ENCODE results near the gene FBXO8.

Gene FBXO8

DNA sequence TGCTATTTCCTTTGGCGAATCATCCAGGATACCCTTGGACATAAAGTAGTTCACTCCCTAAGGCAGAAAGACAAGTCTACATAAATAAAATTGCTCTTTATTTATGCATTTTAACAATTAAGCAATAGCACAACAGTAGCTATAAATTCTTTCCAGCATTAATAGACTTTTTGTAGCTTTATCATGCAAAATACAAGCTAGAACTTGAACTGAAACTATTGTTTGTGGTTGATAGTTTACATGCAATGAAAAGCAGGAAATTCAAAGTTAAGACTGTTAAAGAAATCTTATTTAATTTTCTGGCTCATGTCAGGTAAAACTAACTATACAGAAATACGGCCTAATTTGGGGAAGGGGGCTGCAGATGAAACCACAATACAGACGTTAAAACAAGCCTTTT lies 42.3 kb downstream of the FBXO8 start:
- DNase-seq = no peak

- DNase-seq = no peak
These were observed 47.1 kb downstream of the FBXO8 start for GRCh38 chr4:174236359-174236758.

DNA sequence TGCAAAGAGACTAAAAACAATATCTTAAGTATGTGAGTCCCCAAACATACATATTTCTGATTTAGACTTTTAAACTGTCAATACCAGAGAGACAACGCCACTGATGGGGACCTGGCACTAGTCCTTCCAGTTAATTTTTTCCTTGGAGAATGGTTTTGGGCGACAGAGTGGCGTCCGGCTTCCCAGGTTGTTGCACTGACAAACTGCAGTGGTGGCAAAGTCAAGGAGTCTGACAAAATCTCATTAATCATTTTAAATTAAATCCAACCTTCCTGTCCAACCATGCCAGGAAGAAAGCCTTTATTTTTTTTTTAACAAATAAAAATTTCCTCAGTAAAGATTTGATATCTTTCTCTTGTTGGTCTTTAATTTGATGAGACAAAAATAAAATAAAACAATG lies 52.8 kb downstream of the FBXO8 start:
- no peak for DNase-seq

DNA sequence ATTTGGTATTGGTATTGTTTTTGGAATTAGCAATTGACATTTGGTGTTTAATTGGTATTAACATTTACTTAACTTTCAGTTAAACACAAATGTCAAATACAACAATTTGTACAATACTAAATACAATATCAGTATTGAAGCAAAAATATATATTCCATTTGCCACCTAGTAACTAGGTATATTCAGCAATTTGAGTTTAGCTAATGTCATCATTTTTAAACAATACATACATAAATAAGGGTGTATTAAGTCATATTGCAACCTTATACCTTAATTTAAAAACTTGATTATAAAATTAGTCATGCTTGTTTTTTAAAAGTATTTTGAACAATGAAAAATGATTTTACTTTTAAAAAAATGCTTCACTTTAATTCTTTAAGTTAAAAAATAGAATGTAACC lies 53.3 kb downstream of the FBXO8 start:
- no peak for DNase-seq

GRCh38 chr4:174228988-174229387 lies 54.5 kb downstream of the FBXO8 start:
- no peak for DNase-seq

DNA sequence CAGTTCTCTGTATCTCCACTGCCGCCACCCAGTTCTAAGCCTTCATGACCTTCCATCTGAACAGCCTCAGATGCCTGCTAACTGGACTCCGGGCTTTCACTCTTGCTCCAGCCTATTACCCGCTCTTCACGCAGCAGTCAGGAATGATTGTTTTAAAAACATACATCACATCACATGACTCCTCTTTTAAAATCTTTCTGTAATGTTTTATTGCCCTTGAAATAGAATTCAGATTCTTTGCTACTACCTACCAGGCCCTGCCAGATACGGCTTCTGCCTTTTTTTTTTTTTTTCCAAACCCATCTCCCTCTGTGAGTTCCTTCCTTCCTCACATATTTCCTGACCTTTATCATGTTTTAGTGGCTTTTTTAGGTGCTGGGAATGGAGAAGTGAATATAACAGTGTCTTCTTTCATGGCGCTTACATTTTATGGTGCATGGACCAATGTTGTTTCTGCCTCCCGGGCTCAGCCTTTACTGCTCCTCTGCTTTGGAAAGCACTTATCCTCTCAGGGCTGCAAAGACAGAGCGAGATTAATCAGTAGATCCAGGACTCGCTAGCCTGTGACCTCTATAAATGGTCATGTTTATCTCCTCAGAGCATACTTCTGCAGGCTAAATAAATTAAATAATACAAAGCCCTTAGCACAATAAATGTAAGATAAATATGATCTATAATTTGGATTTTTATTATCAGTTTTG lies 58.0 kb downstream of the FBXO8 start:
- DNase-seq = no peak

DNA sequence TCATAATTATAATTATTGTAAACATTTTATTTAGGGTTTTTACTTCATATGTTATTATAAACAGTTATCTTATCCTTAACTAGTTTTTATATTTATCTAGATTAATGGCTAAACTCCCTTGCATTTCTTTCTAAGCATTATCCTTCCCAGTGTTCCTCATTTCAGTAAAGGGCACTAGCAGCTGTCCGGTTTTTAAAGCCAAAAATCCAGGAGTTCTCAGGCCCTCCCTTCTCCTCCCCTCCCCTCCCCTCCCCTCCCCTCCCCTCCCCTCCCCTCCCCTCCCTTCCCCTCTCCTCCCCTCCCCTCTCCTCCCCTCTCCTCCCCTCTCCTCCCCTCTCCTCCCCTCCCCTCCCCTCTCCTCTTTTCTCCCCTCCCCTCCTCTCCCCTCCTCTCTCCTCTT lies 58.9 kb downstream of the FBXO8 start:
- DNase-seq = no peak

DNA sequence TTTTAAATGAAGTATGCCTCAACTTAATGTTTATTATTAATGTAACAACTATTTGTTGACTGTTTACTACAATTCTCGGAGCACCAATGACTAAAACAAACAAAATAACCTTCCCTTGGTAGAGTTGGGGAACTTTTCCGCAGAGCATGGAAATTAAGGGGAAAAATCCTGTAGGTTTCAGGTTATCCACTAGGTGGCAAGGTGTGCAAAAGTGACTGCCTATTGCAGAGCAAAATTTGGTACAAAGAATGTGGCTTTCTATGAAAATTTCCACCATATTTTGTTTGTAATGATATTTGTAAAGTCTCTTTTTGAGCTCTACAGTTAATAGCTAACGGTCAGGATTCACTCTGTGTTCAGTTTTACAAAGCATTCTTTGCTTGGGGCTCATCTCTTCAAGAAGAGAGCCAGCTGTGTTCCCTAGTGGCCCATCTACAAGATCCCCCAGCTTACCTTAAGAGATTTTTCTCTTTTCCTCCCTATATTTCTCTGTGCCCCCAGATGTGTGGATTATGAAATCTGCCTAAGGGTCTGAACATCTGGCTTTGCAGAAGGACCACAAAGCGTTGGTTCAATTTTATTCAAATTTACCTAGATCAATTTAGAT lies 61.1 kb downstream of the FBXO8 start:
- DNase-seq = no peak

GRCh38 chr4:174218127-174218790 lies 65.2 kb downstream of the FBXO8 start:
- no peak for DNase-seq

- DNase-seq = no peak
These were observed 66.0 kb downstream of the FBXO8 start for GRCh38 chr4:174217273-174218126.

- no peak for DNase-seq
These were observed 66.6 kb downstream of the FBXO8 start for GRCh38 chr4:174216799-174217272.

DNA sequence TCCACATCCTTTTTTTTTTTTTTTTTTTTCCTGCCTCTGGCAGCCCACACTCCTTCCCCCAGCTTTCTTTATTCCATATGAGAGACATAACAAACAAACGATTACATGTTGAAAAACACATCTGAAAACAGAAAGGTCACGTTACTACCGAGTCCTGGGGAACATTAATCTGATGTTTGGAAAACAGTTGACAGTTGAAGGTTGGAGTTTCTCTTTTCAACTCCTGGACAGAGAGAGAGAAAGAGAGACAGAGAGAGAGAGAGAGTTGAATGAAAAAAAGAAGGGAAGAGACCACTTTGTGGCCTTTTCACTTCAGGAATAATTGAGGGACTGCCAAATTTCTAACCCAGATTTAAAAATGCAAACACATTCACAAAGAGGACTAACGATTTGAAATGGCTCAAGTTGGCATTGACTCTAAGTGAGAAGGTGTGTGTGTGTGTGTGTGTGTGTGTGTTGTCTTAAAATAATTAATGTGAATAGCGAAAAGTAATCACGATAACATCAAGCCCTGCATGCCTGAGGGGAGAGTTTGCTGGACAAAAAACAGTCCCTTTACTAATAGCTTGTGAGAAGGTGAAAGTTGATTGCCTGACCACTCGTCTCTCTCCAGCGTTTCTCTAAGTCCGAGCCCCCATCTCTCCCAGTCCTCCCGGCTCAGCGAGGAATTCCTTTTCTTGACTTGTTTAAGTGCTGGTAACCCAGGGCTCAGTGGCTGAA lies 67.3 kb downstream of the FBXO8 start:
- no peak for DNase-seq

DNA sequence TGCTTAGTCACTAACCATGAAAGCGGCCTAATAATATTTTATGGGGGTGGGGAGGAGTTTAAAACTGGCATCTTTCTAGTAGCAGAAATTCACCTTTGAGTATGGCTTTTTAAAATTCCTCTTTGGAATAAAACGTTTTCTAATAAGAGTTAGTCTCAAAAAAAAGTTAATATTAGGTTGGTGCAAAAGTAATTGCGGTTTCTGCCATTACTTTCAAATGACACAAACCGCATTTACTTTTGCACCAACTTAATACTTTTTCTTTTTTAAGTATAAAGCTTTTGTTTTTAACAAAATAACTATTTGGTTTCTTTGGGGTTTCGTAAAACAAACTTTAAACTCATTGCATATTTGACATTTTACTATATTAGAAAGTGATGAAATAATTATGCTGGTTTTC lies 68.4 kb downstream of the FBXO8 start:
- DNase-seq = no peak

DNA sequence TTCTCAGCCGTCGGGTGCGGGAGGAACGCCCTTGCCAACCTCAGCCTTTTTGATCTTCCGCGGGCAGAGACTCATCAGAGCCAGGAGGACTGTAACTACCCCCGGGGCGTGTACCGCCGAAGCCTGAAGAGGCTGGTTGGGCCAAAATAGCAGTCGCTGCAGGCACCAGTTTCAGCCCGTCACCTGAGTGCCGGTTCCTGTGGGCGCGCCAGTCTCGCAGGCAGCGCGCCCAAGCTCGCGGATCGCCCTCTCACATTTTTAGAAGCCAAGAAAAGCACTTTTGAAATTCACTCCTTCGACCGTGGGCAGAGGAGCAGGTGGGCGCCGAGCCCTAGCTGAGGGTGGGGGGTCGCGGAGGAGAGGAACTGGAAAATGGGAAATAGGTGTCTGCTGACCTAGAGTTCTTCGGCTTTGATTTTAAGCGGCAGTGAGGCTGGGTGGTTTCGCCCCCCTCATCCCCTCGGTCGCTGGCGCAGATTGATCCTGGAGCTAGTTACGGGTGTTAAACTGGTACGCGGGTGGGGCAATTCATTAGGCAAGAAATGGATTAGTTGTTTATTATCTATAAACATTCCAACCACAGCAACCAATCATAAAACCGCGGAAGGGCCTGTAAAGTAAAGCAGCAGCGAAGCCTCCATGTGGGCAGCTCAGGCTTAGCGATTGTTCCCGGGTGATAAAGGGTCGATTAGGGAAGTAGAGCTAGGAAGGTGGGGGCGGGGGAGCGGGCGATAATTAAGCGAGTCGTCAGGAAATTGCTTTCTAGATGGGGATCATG lies 69.2 kb downstream of the FBXO8 start:
- DNase-seq = no peak

- no peak for DNase-seq
These were observed 69.8 kb downstream of the FBXO8 start for GRCh38 chr4:174213731-174214100.

DNA sequence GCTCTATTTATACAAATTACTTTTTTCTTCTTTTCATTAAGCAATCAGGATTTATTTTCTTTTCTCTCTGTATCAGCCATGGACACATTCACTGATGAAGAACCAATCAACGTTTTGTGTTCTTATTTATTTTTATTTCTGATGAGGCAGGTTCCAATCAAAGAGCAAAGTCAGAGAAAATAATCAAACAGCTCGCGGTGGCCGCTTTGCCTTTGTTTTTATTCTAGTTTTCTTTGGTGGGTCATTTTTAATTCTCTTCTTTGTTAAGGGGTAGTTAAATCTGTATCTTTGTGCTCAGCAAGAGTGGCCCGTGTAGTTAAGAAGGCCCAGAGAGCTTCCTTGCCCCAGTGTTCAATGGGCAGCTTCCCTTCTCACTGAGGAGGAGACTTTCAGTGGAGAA lies 71.4 kb downstream of the FBXO8 start:
- no peak for DNase-seq

DNA sequence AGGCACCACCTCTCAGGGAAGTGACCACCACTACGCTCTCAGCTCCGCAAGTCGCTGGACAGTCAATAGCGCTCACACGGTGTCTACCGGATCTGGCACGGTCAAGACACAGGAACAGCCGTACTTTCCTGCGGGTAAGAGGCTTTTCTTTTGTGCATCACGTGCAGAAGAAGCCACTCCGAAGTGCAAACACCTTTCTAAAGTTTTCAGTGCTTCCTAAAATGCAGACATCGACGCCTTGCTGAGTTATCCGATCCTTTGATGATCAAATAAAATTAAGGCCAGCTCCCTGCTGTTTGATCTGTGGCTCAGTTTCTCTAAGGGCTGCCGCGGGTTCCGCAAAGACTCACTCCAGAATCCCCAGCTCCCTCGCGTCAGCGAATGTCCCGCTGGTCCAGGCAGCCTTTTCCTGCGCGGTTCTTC lies 71.8 kb downstream of the FBXO8 start:
- no peak for DNase-seq

DNA sequence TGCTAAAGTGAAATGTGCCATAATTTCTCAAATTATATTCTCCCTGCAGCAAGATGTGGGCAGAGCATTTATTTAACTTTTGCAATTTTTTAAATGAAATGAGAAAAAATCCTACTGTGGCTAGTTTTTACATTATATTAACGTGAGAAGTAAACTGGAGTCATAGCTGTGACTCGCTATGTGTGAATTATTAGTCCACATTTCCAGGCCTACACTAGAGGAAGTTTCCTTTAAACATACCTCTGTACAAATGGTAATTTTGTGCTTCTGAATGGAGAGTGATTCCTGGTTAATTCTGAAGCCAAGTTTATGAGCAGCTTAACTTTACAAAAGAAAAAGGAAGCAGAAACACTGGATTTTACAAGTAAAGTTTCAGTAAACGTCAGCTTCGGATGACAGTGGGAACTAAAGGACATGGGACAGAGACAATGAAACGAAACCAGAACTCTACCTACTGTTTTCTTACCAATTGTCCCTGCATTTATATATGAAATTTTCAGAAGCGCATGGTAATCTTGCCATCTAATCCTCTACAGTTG lies 72.4 kb downstream of the FBXO8 start:
- DNase-seq = peak; percentile 23

- DNase-seq = no peak
These were observed 73.1 kb downstream of the FBXO8 start for GRCh38 chr4:174210354-174210753.

DNA sequence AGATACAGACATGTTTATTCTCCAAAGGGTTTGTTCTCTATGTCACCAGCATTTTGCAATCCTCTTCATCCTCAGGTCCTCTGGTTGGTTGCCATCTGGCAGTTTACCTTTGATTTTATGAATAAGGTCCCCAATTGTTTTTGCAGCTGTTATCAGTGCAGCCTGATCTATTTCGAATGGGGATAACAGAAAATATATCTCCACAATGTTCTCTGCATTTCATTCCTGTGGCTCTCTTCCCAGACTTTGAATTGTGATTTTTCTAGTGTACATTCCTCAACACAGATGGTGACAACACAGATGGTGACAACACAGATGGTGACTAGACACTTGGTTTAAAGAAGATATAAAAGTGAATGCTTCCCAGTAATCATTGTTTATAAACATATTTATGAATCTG lies 74.1 kb downstream of the FBXO8 start:
- DNase-seq = no peak

DNA sequence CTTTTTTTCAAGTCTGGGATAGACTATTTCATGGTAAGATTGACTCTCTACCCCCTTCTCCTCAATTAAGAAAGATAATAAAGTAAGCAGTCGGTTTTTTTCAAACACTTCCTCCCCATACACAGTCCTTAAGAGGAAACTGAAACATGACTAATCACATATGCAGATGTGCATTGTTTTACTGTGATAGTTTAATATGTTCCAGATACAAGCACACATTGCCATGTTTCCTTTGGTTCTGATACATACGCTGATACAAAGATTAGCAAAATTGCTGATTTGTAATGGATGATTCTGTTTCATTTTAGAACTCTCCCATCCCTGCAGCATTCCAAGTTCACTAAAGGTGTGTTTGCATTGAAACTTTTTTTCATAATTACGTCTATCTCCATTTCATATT lies 76.1 kb downstream of the FBXO8 start:
- no peak for DNase-seq

All from suppressor macrophage treated with lipopolysaccharide for 4 hours (primary cell).